ENCODE results near the gene TMPRSS11D. TPM values are rescaled to one million over a fixed set of nuclear protein-coding genes. Genes with fewer than 3 reads are reported as not detected.

TMPRSS11D gene
- total RNA-seq, 1 experiment from 2014 or later = not detected

GRCh38 chr4:67820903-67821302 is 62.9 kb downstream of the TMPRSS11D start:
- Histone ChIP-seq H3K36me3 (ENCODE audit: insufficient read depth, low read length, poor library complexity, severe bottlenecking) (no peaks in the 10 kb centered on the region), H3K9me3 (ENCODE audit: low read depth, low read length, poor library complexity, severe bottlenecking) (no peaks in the 10 kb centered on the region), H3K27me3 (replicated peaks; ENCODE audit: insufficient read depth, low read depth, low read length, poor library complexity) (no peaks in the 10 kb centered on the region), H3K4me1 (ENCODE audit: insufficient read depth, low read length, poor library complexity, severe bottlenecking) (no peaks in the 10 kb centered on the region), H3K4me3 (ENCODE audit: low read depth, low read length, poor library complexity, severe bottlenecking) (no peak overlapping the region), H3K27ac (ENCODE audit: low read depth, low read length, poor library complexity, severe bottlenecking) (no peak overlapping the region)
- no peak for TF ChIP-seq EZH2 (IDR thresholded peaks at IDR 0.05; ENCODE audit: borderline replicate concordance, low read depth, low read length, poor library complexity, severe bottlenecking)
- no peak for TF ChIP-seq CTCF (conservative IDR thresholded peaks at IDR 0.05; ENCODE audit: low read depth, low read length)
- CTCF ChIA-PET = interaction anchor here (0.6 kb wide), 1 partner anchor 356 kb away, joined by 3 read pairs; no protein-coding TSS in a partner anchor
- POLR2A ChIA-PET (ENCODE audit: low non-redundant PET) = interaction anchor here (0.6 kb wide), 1 partner anchor 18 kb away, joined by 8 read pairs; no protein-coding TSS in a partner anchor
- DNase-seq (ENCODE audit: low spot score) = no peak
- intact Hi-C loops (cut with micrococcal nuclease; ENCODE audit: unreplicated experiment) = no loop called here
- no TSS peak for BruUV-seq (replicated peaks)

DNA sequence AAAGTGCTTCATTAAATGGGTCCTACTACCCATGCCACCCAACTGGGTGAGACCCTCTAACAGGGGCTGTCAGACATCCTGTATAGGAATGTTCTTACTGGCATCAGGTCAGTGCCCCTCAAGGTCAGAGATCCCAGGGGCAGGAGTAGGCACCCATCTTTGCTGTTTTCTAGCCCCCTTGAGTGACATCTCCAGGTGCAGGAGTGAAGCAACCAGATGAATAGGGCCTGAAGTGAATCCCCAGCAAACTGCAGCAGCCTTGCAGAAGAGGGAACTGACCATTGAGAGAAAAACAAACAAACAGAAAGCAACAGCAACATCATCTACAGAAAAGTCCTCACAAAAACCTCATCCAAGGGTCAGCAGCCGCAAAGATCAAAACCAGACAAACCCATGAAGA is 73.8 kb downstream of the TMPRSS11D start:
- ChIA-PET CTCF (no interaction called here), POLR2A (ENCODE audit: low non-redundant PET) (no interaction called here)
- intact Hi-C loops (cut with micrococcal nuclease; ENCODE audit: unreplicated experiment) = no loop called here

DNA sequence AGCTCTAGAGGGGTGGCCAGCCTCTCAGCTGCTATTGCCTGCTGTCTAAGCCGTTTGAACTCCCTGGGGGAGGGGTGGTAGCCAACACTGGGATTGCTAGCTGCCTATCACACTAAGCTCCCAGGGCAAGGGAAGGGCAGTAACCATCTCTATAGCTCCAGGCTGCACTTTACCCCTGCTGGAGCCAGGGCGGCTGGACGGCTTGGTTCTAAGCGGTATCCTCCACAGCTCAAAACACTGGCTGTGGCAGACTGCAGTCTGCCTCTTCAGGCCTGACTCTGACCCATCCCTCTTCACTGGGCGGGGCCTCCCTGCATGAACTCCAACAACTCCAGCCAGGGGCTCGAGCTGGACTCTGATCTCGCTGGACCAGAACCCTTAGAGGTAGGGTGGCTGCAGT is 74.3 kb downstream of the TMPRSS11D start:
- no peaks in the 10 kb centered on the region for H3K9me3 ChIP-seq (ENCODE audit: low read depth, low read length, poor library complexity, severe bottlenecking)
- BruUV-seq (replicated peaks) = no TSS peak
- intact Hi-C loops (cut with micrococcal nuclease; ENCODE audit: unreplicated experiment) = no loop called here
- no peak for DNase-seq (ENCODE audit: low spot score)
- H3K4me3 ChIP-seq (ENCODE audit: low read depth, low read length, poor library complexity, severe bottlenecking) = no peak overlapping the region
- H3K36me3 ChIP-seq (ENCODE audit: insufficient read depth, low read length, poor library complexity, severe bottlenecking) = no peaks in the 10 kb centered on the region
- TF ChIP-seq EZH2 (IDR thresholded peaks at IDR 0.05; ENCODE audit: borderline replicate concordance, low read depth, low read length, poor library complexity, severe bottlenecking) (no peak), CTCF (conservative IDR thresholded peaks at IDR 0.05; ENCODE audit: low read depth, low read length) (no peak)
- CTCF ChIA-PET = no interaction called here
- POLR2A ChIA-PET (ENCODE audit: low non-redundant PET) = no interaction called here
- no peak overlapping the region for H3K27ac ChIP-seq (ENCODE audit: low read depth, low read length, poor library complexity, severe bottlenecking)
- H3K27me3 ChIP-seq (replicated peaks; ENCODE audit: insufficient read depth, low read depth, low read length, poor library complexity) = no peaks in the 10 kb centered on the region
- no peaks in the 10 kb centered on the region for H3K4me1 ChIP-seq (ENCODE audit: insufficient read depth, low read length, poor library complexity, severe bottlenecking)

More for the DNA sequence above, 73.8 kb downstream of the TMPRSS11D start:
- no peaks in the 10 kb centered on the region for H3K9me3 ChIP-seq (ENCODE audit: low read depth, low read length, poor library complexity, severe bottlenecking)
- no TSS peak for BruUV-seq (replicated peaks)
- no peaks in the 10 kb centered on the region for H3K36me3 ChIP-seq (ENCODE audit: insufficient read depth, low read length, poor library complexity, severe bottlenecking)
- no peaks in the 10 kb centered on the region for H3K4me1 ChIP-seq (ENCODE audit: insufficient read depth, low read length, poor library complexity, severe bottlenecking)
- H3K4me3 ChIP-seq (ENCODE audit: low read depth, low read length, poor library complexity, severe bottlenecking) = no peak overlapping the region
- no peak overlapping the region for H3K27ac ChIP-seq (ENCODE audit: low read depth, low read length, poor library complexity, severe bottlenecking)
- no peaks in the 10 kb centered on the region for H3K27me3 ChIP-seq (replicated peaks; ENCODE audit: insufficient read depth, low read depth, low read length, poor library complexity)
- no peak for TF ChIP-seq CTCF (conservative IDR thresholded peaks at IDR 0.05; ENCODE audit: low read depth, low read length)
- no peak for TF ChIP-seq EZH2 (IDR thresholded peaks at IDR 0.05; ENCODE audit: borderline replicate concordance, low read depth, low read length, poor library complexity, severe bottlenecking)
- no peak for DNase-seq (ENCODE audit: low spot score)

Measured in A673 (cell line).